GM23248 (cell line): ENCODE measurements around the gene C10orf105. TPM values are rescaled to one million over a fixed set of nuclear protein-coding genes. Genes with fewer than 3 reads are reported as not detected.

Source experiments
- DNase-seq: peaks from one replicate; pipeline ENCODE4 v3.0.0-alpha.2; 2015
- H2AFZ ChIP-seq: fragments of 200-600 bp; sonication (generic); 2 replicates; pipeline ENCODE4 v1.6.1; 2016; ENCODE audit warnings: antibody characterized with exemption
- H3F3A ChIP-seq: fragments of 200-600 bp; sonication (generic); 2 replicates; pipeline ENCODE4 v1.6.1; 2016; ENCODE audit warnings: mild to moderate bottlenecking, antibody characterized with exemption, mixed run types; ENCODE audit not compliant: insufficient read depth
- H3K27ac ChIP-seq: fragments of 200-600 bp; sonication (generic); 2 replicates; pipeline ENCODE4 v1.5.1; 2016; ENCODE audit warnings: mild to moderate bottlenecking
- H3K27me3 ChIP-seq: fragments of 200-600 bp; sonication (generic); replicated peaks from 2 replicates; pipeline ENCODE4 v1.6.1; 2016; ENCODE audit warnings: mild to moderate bottlenecking; ENCODE audit not compliant: insufficient read depth
- H3K36me3 ChIP-seq: fragments of 200-600 bp; sonication (generic); 2 replicates; pipeline ENCODE4 v1.6.1; 2016; ENCODE audit warnings: low read depth, mild to moderate bottlenecking
- H3K4me1 ChIP-seq: fragments of 200-600 bp; sonication (generic); 2 replicates; pipeline ENCODE4 v1.6.1; 2016; ENCODE audit warnings: mild to moderate bottlenecking; ENCODE audit not compliant: insufficient read depth
- H3K4me2 ChIP-seq: fragments of 200-600 bp; sonication (generic); one replicate; pipeline ENCODE4 v1.6.1; 2016; ENCODE audit warnings: mild to moderate bottlenecking; ENCODE audit not compliant: unreplicated experiment
- H3K4me3 ChIP-seq: fragments of 200-600 bp; sonication (generic); 2 replicates; pipeline ENCODE4 v1.5.1; 2016; ENCODE audit warnings: mild to moderate bottlenecking
- H3K79me2 ChIP-seq: fragments of 200-600 bp; sonication (generic); 2 replicates; pipeline ENCODE4 v1.6.1; 2016; ENCODE audit warnings: mild to moderate bottlenecking; ENCODE audit not compliant: insufficient read depth
- H3K9ac ChIP-seq: fragments of 200-600 bp; sonication (generic); 2 replicates; pipeline ENCODE4 v1.6.1; 2016; ENCODE audit warnings: mild to moderate bottlenecking
- H3K9me2 ChIP-seq: fragments of 200-600 bp; sonication (generic); 2 replicates; pipeline ENCODE4 v1.6.1; 2016; ENCODE audit warnings: mixed run types, mild to moderate bottlenecking, moderate library complexity; ENCODE audit not compliant: insufficient read depth
- H3K9me3 ChIP-seq: fragments of 200-600 bp; sonication (generic); one replicate; pipeline ENCODE4 v1.6.1; 2017; ENCODE audit warnings: low read depth
- H4K20me1 ChIP-seq: fragments of 200-600 bp; sonication (generic); 2 replicates; pipeline ENCODE4 v1.6.0; 2016; ENCODE audit not compliant: insufficient read depth
- EZH2 ChIP-seq: fragments of 200-600 bp; sonication (generic); IDR thresholded peaks from 2 replicates; pipeline ENCODE4 v1.6.1; 2018; ENCODE audit warnings: antibody characterized with exemption, mild to moderate bottlenecking; ENCODE audit not compliant: insufficient read depth, poor library complexity, severe bottlenecking
- EZH2phosphoT487 ChIP-seq: fragments of 200-600 bp; sonication (generic); IDR thresholded peaks from 2 replicates; pipeline ENCODE4 v1.6.1; 2018; ENCODE audit warnings: antibody characterized with exemption, moderate library complexity, mild to moderate bottlenecking, low read depth; ENCODE audit not compliant: insufficient read depth
- WGBS, 2 experiments: methylation state at CpG; one replicate each; pipeline ENCODE4 v1.1.6; 2015 to 2017; ENCODE audit warnings: low lambda C conversion rate in 2 of 2, low coverage in 1 of 2; ENCODE audit errors: missing lambda C conversion rate in 2 of 2; 5-methylcytosine and 5-hydroxymethylcytosine counted together
- in situ Hi-C: fragments of 300-500 bp; cut with MboI; formaldehyde crosslinking; loops from 2 replicates; pipeline ENCODE4 v1.15.0; 2020
- polyA plus RNA-seq: library from polyadenylated mRNA; unstranded; fragments of >200 nt; fragmentation: Nextera tagmentation; extraction: Ambion mirVana; gene quantifications from 2 replicates; pipeline ENCODE4 v1.2.1, GENCODE V29; 2016
- total RNA-seq: library from RNA; depleted of rRNA; stranded (reverse); fragments of >200 nt; shearing (Covaris generic); gene quantifications from 2 replicates; pipeline ENCODE4 v1.2.3, GENCODE V29; 2014

C10orf105 gene
- total and polyA plus RNA-seq, 2 experiments from 2014 or later = not detected

DNA sequence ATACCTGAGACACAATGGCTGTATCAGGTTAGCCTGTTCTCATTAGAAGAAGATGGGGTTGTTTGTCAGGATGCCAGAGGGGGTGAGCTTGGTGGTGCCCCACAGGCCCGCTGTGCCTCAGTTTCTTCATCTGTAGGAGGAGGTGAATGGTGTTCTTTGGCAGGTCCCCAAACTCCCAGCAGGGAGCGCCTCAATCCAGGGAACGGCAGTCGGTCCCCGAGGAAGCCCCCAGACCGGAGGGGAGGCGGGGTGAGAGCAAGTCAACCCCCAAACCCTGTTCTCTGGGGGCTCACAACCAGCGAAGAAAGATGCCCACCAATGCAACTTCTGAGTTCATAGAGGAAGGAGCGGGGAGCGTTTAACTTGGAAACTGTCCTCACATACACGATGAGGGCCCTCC is 16.0 kb downstream of the C10orf105 start:
- Histone ChIP-seq H3K4me1 (no peaks in the 10 kb centered on the region), H3F3A (no peaks in the 10 kb centered on the region), H3K27me3 (no peaks in the 10 kb centered on the region; the same call in none of the 2 replicates), H2AFZ (no peak overlapping the region), H3K36me3 (no peaks in the 10 kb centered on the region), H3K9me3 (no peaks in the 10 kb centered on the region), H3K9ac (no peak overlapping the region), H3K4me3 (no peak overlapping the region), H3K27ac (no peak overlapping the region), H4K20me1 (no peaks in the 10 kb centered on the region), H3K9me2 (no peaks in the 10 kb centered on the region), H3K79me2 (no peaks in the 10 kb centered on the region), H3K4me2 (no peak overlapping the region)
- no peak for TF ChIP-seq EZH2
- no peak for TF ChIP-seq EZH2phosphoT487
- DNase-seq = no peak
- 79% methylated on average over 7 to 11 of the region's 11 CpGs for WGBS, 2 experiments
- in situ Hi-C loops = no loop called here

DNA sequence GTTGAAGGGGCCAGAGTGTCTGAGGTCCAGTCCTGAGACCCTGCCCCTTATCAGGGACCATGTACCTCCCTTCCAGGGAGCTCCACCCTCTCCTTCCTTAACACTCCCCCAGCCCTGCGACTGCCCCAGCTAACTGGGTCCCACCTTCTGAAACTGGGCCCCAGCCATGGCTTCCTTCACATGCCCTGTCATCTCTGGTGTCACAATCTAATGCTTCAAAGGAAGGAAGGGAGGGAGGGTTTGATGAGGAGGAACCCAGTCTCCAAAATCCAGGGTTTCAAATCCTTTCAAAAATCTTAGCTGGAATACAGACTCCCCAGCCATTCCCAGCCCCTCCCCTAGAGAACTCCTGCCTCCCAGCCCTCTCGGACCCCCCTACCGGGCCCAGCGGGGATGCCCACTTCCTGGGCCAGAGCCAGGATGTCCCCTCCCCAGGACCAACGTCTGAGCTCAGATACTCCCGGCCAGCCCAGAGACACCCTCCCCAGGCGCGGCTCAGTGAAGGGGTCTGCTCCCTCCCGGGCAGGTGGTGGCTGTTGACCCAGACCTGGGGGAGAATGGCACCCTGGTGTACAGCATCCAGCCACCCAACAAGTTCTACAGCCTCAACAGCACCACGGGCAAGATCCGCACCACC is 18.0 kb downstream of the C10orf105 start:
- no peak for DNase-seq
- no peak overlapping the region for H3K9ac ChIP-seq
- H3K27me3 ChIP-seq = no peaks in the 10 kb centered on the region; the same call in none of the 2 replicates
- 50 to 51% methylated on average over 11 of the region's 11 CpGs for WGBS, 2 experiments
- no peaks in the 10 kb centered on the region for H3F3A ChIP-seq
- no peaks in the 10 kb centered on the region for H3K9me3 ChIP-seq
- H4K20me1 ChIP-seq = no peaks in the 10 kb centered on the region
- no peaks in the 10 kb centered on the region for H3K79me2 ChIP-seq
- TF ChIP-seq EZH2 = no peak
- TF ChIP-seq EZH2phosphoT487 = no peak
- no peaks in the 10 kb centered on the region for H3K36me3 ChIP-seq
- H3K4me2 ChIP-seq = no peak overlapping the region
- H3K4me3 ChIP-seq = no peak overlapping the region
- H3K4me1 ChIP-seq = no peaks in the 10 kb centered on the region
- H3K27ac ChIP-seq = no peak overlapping the region
- no peak overlapping the region for H2AFZ ChIP-seq
- H3K9me2 ChIP-seq = no peaks in the 10 kb centered on the region
- in situ Hi-C loops = no loop called here

DNA sequence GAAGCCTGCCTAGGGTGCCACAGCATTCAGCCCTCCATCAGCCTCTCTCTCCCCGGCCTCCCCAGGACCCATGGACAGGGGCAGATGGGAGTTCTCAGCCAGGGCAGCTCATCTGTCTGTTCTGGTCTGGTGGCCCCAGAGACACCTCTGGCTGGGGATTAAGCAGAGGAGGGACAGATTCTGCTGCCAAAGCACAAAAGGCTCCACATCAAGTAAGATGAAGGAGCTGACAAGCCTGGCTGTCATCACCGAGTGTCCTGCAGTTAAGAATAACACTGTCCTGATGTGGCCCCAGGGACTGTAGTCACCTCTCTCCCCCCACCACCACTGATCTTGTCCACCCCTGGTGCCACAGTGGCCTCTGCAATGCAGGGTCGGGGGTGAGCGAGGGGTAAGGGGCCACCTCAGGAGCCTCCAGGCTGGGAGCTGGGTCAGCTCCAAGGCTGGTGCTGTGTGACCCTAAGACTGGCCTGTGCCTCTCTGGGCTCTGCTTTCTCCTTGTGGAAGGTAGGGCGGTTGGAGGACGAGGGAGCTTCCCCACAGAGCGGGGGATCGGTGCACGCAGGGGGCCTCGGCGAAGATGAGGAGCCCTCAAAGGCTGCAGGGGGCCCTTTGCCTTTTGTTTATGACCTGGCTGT is 18.7 kb downstream of the C10orf105 start:
- in situ Hi-C loops = no loop called here
- no peak for TF ChIP-seq EZH2
- TF ChIP-seq EZH2phosphoT487 = no peak
- H3K9me2 ChIP-seq = no peaks in the 10 kb centered on the region
- no peak overlapping the region for H3K9ac ChIP-seq
- H3K79me2 ChIP-seq = no peaks in the 10 kb centered on the region
- no peaks in the 10 kb centered on the region; the same call in none of the 2 replicates for H3K27me3 ChIP-seq
- H3F3A ChIP-seq = no peaks in the 10 kb centered on the region
- no peaks in the 10 kb centered on the region for H4K20me1 ChIP-seq
- H3K9me3 ChIP-seq = no peaks in the 10 kb centered on the region
- H3K4me2 ChIP-seq = no peak overlapping the region
- H3K27ac ChIP-seq = no peak overlapping the region
- H3K4me1 ChIP-seq = no peaks in the 10 kb centered on the region
- WGBS, 2 experiments = 68 to 70% methylated on average over 9 to 11 of the region's 11 CpGs
- no peaks in the 10 kb centered on the region for H3K36me3 ChIP-seq
- DNase-seq = no peak
- no peak overlapping the region for H3K4me3 ChIP-seq
- H2AFZ ChIP-seq = no peak overlapping the region

DNA sequence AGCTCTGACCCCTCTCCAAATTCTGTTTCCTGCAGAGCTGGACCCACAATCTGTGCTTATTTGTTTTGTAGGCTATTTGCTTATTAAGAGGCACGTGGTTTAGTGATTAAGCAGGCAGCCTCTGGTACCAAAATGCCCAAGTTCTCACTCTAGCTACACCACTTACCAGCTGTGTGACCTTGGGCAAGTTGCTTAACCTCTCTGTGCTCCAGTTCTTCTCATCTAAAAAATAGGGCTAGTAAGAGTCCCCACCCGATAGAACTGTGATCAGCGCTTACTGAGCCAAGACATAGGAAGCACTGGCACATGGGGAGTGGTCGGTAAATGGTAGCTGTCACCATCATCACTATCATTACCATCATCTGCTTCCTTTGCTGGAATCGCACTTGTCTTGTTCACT is 20.8 kb downstream of the C10orf105 start:
- no peak for TF ChIP-seq EZH2
- no peak for TF ChIP-seq EZH2phosphoT487
- Histone ChIP-seq H4K20me1 (no peaks in the 10 kb centered on the region), H3K36me3 (no peaks in the 10 kb centered on the region), H3K4me2 (no peak overlapping the region), H3F3A (no peaks in the 10 kb centered on the region), H2AFZ (no peak overlapping the region), H3K4me3 (no peak overlapping the region), H3K4me1 (no peaks in the 10 kb centered on the region), H3K9me3 (no peaks in the 10 kb centered on the region), H3K27me3 (no peaks in the 10 kb centered on the region; the same call in none of the 2 replicates), H3K9ac (no peak overlapping the region), H3K79me2 (no peaks in the 10 kb centered on the region), H3K9me2 (no peaks in the 10 kb centered on the region), H3K27ac (no peak overlapping the region)
- WGBS, 2 experiments = 64 to 66% methylated on average over 5 of the region's 5 CpGs
- in situ Hi-C loops = no loop called here
- DNase-seq = no peak
